Type B pancreatic cell (in vitro differentiated cells): Measurements from ENCODE around the gene GON4L. TPM values are rescaled to one million over a fixed set of nuclear protein-coding genes. Genes with fewer than 3 reads are reported as not detected.

ENCODE experiments used
- DNase-seq: peaks from one replicate; pipeline ENCODE4 v3.0.0; 2021; ENCODE audit warnings: mixed read lengths; ENCODE audit not compliant: unreplicated experiment; ENCODE audit errors: extremely low spot score
- H3K27ac Mint-ChIP-seq: 2 replicates; pipeline ENCODE4 v1.8.0; 2021; ENCODE audit warnings: mild to moderate bottlenecking, mixed read lengths
- H3K27me3 Mint-ChIP-seq: 2 replicates; pipeline ENCODE4 v1.8.0; 2021; ENCODE audit warnings: mixed read lengths
- H3K36me3 Mint-ChIP-seq: 2 replicates; pipeline ENCODE4 v1.8.0; 2021; ENCODE audit warnings: mixed read lengths
- H3K4me1 Mint-ChIP-seq: one replicate; pipeline ENCODE4 v1.8.0; 2021; ENCODE audit warnings: mixed read lengths; ENCODE audit not compliant: unreplicated experiment
- H3K4me3 Mint-ChIP-seq: 2 replicates; pipeline ENCODE4 v1.8.0; 2021; ENCODE audit warnings: mild to moderate bottlenecking, mixed read lengths
- H3K9me3 Mint-ChIP-seq: 2 replicates; pipeline ENCODE4 v1.8.0; 2021; ENCODE audit warnings: mixed read lengths
- total RNA-seq: library from RNA; stranded (reverse); gene quantifications from 2 replicates; pipeline ENCODE4 v1.2.1, GENCODE V29; 2021; ENCODE audit warnings: low replicate concordance
- TF ChIP-seq, protein P1 (sequence below): fragments of 200-600 bp; sonication (generic); conservative IDR thresholded peaks from 2 replicates; pipeline ENCODE4 v1.5.0; 2021; ENCODE audit warnings: antibody characterized with exemption, mild to moderate bottlenecking

Gene GON4L
- total RNA-seq, 1 donor from 2014 or later: 59.3 TPM

DNA sequence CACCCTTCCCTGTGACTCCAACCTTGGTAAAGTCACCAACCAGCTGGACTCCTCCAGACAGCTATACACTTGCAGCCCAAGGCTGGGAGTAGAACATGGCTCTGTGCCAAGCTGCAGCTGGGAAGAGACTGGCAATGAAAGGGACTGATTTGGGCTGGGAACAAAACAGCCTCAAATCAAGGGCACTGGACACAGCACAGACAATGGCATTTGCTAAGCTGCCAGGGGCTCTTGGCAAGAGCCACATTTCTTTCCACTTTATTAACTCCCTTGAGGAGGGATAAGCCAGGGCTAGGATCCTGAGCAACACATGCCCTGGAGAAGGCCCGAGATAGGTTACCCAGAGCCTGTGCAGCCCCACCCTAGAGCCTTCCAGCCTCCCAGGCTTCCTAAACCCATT, 14.4 kb upstream of the GON4L start:
- Mint-ChIP-seq H3K36me3 (no peaks in the 10 kb centered on the region), H3K4me1 (no peaks in the 10 kb centered on the region), H3K4me3 (no peak overlapping the region), H3K27me3 (peaks cover 37% of the 10 kb centered on the region), H3K9me3 (no peaks in the 10 kb centered on the region), H3K27ac (no peak overlapping the region)
- TF ChIP-seq, protein P1, sequence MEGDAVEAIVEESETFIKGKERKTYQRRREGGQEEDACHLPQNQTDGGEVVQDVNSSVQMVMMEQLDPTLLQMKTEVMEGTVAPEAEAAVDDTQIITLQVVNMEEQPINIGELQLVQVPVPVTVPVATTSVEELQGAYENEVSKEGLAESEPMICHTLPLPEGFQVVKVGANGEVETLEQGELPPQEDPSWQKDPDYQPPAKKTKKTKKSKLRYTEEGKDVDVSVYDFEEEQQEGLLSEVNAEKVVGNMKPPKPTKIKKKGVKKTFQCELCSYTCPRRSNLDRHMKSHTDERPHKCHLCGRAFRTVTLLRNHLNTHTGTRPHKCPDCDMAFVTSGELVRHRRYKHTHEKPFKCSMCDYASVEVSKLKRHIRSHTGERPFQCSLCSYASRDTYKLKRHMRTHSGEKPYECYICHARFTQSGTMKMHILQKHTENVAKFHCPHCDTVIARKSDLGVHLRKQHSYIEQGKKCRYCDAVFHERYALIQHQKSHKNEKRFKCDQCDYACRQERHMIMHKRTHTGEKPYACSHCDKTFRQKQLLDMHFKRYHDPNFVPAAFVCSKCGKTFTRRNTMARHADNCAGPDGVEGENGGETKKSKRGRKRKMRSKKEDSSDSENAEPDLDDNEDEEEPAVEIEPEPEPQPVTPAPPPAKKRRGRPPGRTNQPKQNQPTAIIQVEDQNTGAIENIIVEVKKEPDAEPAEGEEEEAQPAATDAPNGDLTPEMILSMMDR: no peak
- no peak for DNase-seq

DNA sequence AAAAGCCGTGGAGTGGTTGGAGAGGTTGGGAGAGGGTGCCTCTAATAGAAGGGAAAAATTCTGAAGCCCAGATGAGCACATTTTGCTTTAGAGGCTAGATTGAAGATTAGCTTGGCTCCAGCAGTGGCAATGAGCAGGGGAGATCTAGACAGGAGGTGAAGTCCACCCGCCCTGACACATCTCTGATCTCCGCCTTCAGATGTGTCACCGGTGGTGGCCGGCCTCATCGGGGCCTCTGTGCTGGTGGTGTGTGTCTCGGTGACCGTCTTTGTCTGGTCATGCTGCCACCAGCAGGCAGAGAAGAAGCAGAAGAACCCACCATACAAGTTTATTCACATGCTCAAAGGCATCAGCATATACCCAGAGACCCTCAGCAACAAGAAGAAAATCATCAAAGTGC, 10.8 kb upstream of the GON4L start:
- no peaks in the 10 kb centered on the region for H3K9me3 Mint-ChIP-seq

DNA sequence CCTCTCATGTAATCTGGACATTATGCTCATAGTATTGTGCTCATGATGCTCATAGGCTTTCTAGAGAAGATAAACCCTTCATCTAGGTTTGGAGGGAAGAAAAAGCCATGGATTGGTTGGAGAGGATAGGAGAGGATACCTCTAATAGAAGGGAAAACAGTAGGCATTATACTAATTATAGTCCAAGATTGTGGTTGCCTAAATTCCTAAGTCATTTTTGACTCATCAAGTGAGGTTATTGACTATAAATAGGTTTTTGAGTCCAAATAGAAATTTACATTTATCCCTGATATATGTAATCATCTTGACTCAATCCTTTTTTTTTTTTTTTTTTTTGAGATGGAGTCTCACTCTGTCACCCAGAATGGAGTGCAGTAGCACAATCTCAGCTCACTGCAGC, 7.4 kb upstream of the GON4L start:
- TF ChIP-seq, protein P1: no peak
- Mint-ChIP-seq H3K36me3 (no peaks in the 10 kb centered on the region), H3K4me3 (no peak overlapping the region), H3K9me3 (no peaks in the 10 kb centered on the region), H3K27me3 (peaks cover 34% of the 10 kb centered on the region), H3K27ac (no peak overlapping the region), H3K4me1 (peaks cover 2% of the 10 kb centered on the region)
- no peak for DNase-seq

More for the DNA sequence above, 10.8 kb upstream of the GON4L start:
- Mint-ChIP-seq H3K4me1 (no peaks in the 10 kb centered on the region), H3K4me3 (no peak overlapping the region), H3K27ac (no peak overlapping the region), H3K27me3 (peaks cover 38% of the 10 kb centered on the region), H3K36me3 (no peaks in the 10 kb centered on the region)
- DNase-seq: no peak
- TF ChIP-seq, protein P1: no peak

DNA sequence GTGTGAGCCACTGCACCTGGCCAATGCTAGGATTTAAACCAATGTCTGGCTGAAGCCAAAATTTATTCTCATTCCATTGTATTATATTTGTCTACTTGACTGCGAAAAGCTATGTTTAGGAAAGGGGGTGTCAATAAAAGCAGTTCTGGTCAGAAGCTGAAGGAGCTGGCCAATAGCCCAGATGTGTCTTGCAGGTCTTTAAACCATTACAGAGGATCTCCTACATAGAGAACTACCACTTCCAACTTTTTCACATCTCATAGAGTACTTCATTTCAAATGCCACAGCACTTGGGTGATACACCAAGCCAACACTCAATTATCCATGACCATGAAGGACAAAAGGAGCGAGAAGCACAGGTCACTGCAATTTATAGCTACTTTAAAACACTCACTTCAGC, 4.9 kb upstream of the GON4L start:
- Mint-ChIP-seq H3K4me3 (no peak overlapping the region), H3K27me3 (peaks cover 22% of the 10 kb centered on the region), H3K36me3 (peaks cover 3% of the 10 kb centered on the region), H3K4me1 (peaks cover 11% of the 10 kb centered on the region), H3K9me3 (no peaks in the 10 kb centered on the region), H3K27ac (no peak overlapping the region)
- TF ChIP-seq, protein P1: no peak
- no peak for DNase-seq

DNA sequence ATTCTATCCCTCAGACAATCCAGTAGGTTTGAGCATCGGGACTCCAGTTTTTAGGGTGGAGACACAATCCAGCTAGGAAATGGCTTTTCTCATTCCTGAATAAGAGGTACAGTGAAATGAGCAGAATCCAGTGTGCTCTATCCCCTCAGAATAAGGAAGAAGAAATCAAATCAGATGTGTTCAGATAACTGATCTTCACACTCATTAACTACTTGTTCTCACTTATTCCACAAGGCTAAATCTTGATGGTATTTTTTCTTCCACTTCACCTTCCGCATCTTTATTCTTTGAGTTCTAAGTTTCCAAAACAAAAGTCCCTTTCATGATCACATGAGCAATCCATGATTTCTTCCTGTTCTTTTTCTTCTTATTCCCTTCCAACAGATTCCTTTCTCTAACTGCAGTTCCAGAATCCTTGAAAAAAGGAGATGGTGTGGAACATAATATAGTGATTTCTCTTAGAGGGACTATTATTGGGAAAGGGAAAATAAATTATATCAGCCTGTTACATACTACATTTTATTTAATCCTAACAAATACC, 4.0 kb upstream of the GON4L start:
- no peak overlapping the region for H3K27ac Mint-ChIP-seq
- TF ChIP-seq, protein P1: no peak
- H3K9me3 Mint-ChIP-seq: no peaks in the 10 kb centered on the region
- peak overlapping the region; percentile 42 for H3K4me3 Mint-ChIP-seq
- H3K36me3 Mint-ChIP-seq: peaks cover 4% of the 10 kb centered on the region
- DNase-seq: no peak
- peaks cover 13% of the 10 kb centered on the region for H3K4me1 Mint-ChIP-seq
- H3K27me3 Mint-ChIP-seq: peaks cover 22% of the 10 kb centered on the region
